ENCODE results near the gene TMEM87A. TPM values are rescaled to one million over a fixed set of nuclear protein-coding genes. Genes with fewer than 3 reads are reported as not detected.

The TMEM87A gene
- total and polyA plus RNA-seq, 2 of the 8 experiments (the other 6 are each of a cell fraction or from before 2014, with no cell fraction given), result 15.2 to 33.1 TPM

DNA sequence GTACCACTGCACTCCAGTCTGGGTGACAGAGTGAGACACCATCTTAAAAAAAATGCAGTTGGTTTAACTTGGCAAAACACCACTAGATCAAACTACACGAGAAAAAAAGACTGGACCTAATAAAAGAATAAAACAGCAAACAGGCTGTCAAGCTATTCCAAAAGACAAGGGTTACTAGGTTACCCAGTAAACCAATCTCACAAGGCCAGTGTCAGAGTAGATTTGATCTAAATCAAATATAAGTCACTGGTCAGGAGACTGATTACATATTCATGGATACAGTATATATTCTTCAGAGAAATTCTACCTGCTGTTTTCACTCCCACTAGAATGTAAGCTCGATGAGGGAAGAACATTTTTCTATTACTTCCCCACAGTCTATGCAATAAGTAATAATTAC lies 2.7 kb downstream of the TMEM87A start (continued):
- TF ChIP-seq CBX5 (IDR thresholded peaks at IDR 0.05; ENCODE audit: low read depth, low read length), result no peak
- no peak for TF ChIP-seq RAD21 (IDR thresholded peaks at IDR 0.05 in 1 of 2, conservative IDR thresholded peaks at IDR 0.05 in 1 of 2; ENCODE audit: low read depth in 2 of 2, low read length in 2 of 2)
- no peak for TF ChIP-seq CEBPB (IDR thresholded peaks at IDR 0.05; ENCODE audit: low read depth, low read length)
- TF ChIP-seq SAP30 (IDR thresholded peaks at IDR 0.05; ENCODE audit: insufficient read depth, insufficient replicate concordance, low read length), result no peak
- TF ChIP-seq, protein P1, sequence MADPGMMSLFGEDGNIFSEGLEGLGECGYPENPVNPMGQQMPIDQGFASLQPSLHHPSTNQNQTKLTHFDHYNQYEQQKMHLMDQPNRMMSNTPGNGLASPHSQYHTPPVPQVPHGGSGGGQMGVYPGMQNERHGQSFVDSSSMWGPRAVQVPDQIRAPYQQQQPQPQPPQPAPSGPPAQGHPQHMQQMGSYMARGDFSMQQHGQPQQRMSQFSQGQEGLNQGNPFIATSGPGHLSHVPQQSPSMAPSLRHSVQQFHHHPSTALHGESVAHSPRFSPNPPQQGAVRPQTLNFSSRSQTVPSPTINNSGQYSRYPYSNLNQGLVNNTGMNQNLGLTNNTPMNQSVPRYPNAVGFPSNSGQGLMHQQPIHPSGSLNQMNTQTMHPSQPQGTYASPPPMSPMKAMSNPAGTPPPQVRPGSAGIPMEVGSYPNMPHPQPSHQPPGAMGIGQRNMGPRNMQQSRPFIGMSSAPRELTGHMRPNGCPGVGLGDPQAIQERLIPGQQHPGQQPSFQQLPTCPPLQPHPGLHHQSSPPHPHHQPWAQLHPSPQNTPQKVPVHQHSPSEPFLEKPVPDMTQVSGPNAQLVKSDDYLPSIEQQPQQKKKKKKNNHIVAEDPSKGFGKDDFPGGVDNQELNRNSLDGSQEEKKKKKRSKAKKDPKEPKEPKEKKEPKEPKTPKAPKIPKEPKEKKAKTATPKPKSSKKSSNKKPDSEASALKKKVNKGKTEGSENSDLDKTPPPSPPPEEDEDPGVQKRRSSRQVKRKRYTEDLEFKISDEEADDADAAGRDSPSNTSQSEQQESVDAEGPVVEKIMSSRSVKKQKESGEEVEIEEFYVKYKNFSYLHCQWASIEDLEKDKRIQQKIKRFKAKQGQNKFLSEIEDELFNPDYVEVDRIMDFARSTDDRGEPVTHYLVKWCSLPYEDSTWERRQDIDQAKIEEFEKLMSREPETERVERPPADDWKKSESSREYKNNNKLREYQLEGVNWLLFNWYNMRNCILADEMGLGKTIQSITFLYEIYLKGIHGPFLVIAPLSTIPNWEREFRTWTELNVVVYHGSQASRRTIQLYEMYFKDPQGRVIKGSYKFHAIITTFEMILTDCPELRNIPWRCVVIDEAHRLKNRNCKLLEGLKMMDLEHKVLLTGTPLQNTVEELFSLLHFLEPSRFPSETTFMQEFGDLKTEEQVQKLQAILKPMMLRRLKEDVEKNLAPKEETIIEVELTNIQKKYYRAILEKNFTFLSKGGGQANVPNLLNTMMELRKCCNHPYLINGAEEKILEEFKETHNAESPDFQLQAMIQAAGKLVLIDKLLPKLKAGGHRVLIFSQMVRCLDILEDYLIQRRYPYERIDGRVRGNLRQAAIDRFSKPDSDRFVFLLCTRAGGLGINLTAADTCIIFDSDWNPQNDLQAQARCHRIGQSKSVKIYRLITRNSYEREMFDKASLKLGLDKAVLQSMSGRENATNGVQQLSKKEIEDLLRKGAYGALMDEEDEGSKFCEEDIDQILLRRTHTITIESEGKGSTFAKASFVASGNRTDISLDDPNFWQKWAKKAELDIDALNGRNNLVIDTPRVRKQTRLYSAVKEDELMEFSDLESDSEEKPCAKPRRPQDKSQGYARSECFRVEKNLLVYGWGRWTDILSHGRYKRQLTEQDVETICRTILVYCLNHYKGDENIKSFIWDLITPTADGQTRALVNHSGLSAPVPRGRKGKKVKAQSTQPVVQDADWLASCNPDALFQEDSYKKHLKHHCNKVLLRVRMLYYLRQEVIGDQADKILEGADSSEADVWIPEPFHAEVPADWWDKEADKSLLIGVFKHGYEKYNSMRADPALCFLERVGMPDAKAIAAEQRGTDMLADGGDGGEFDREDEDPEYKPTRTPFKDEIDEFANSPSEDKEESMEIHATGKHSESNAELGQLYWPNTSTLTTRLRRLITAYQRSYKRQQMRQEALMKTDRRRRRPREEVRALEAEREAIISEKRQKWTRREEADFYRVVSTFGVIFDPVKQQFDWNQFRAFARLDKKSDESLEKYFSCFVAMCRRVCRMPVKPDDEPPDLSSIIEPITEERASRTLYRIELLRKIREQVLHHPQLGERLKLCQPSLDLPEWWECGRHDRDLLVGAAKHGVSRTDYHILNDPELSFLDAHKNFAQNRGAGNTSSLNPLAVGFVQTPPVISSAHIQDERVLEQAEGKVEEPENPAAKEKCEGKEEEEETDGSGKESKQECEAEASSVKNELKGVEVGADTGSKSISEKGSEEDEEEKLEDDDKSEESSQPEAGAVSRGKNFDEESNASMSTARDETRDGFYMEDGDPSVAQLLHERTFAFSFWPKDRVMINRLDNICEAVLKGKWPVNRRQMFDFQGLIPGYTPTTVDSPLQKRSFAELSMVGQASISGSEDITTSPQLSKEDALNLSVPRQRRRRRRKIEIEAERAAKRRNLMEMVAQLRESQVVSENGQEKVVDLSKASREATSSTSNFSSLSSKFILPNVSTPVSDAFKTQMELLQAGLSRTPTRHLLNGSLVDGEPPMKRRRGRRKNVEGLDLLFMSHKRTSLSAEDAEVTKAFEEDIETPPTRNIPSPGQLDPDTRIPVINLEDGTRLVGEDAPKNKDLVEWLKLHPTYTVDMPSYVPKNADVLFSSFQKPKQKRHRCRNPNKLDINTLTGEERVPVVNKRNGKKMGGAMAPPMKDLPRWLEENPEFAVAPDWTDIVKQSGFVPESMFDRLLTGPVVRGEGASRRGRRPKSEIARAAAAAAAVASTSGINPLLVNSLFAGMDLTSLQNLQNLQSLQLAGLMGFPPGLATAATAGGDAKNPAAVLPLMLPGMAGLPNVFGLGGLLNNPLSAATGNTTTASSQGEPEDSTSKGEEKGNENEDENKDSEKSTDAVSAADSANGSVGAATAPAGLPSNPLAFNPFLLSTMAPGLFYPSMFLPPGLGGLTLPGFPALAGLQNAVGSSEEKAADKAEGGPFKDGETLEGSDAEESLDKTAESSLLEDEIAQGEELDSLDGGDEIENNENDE (IDR thresholded peaks at IDR 0.05; ENCODE audit: insufficient replicate concordance, low read length), result no peak
- TF ChIP-seq SUZ12 (IDR thresholded peaks at IDR 0.05; ENCODE audit: low read length), result no peak
